ENCODE data around the gene NME9.

Gene NME9

DNA sequence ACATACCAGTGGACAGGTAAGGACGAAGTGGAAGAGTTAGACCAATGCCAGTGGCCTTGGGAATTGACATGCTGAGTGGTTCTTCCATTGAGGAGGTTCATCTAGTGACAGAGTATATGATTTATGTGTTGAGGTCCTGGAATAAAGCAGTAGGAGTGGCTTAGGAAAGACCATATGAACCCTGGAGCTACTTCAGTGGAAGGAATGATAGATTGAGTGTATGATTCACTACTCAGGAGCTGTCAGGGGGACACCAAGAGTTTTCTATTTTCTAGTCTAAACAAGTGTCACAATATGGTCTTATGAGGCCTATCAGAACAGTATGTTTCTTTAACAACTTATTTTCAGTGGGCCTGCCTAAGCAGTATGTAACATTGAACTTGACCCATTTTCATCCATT, 63.9 kb downstream of the NME9 start:
- no peak overlapping the region for H3K4me3 ChIP-seq (ENCODE audit: low read depth, low read length)
- TF ChIP-seq, protein P1, sequence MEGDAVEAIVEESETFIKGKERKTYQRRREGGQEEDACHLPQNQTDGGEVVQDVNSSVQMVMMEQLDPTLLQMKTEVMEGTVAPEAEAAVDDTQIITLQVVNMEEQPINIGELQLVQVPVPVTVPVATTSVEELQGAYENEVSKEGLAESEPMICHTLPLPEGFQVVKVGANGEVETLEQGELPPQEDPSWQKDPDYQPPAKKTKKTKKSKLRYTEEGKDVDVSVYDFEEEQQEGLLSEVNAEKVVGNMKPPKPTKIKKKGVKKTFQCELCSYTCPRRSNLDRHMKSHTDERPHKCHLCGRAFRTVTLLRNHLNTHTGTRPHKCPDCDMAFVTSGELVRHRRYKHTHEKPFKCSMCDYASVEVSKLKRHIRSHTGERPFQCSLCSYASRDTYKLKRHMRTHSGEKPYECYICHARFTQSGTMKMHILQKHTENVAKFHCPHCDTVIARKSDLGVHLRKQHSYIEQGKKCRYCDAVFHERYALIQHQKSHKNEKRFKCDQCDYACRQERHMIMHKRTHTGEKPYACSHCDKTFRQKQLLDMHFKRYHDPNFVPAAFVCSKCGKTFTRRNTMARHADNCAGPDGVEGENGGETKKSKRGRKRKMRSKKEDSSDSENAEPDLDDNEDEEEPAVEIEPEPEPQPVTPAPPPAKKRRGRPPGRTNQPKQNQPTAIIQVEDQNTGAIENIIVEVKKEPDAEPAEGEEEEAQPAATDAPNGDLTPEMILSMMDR (IDR thresholded peaks at IDR 0.05; ENCODE audit: borderline replicate concordance, insufficient read depth, low read depth, low read length), result no peak

DNA sequence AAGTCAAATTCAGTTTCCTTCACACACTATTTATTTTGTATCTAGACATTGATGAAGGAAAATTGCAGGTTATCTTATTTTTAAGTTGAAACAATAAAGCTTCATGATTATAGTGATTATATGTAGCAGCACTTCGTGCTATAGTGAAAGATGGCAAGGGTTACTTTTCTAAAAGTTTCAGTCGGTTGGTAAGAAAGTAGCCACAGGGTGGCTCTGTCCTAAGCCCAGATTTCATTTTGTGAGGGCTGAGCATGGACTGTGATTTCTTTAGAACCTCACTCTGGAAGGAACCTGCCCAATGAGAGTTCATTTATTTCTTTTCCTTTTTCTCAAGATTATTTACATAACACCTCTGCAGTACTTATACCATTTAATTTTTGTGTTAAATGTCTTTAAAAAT, 66.5 kb downstream of the NME9 start:
- TF ChIP-seq, protein P1 (IDR thresholded peaks at IDR 0.05; ENCODE audit: borderline replicate concordance, insufficient read depth, low read depth, low read length), result no peak
- H3K4me3 ChIP-seq (ENCODE audit: low read depth, low read length), result no peak overlapping the region

DNA sequence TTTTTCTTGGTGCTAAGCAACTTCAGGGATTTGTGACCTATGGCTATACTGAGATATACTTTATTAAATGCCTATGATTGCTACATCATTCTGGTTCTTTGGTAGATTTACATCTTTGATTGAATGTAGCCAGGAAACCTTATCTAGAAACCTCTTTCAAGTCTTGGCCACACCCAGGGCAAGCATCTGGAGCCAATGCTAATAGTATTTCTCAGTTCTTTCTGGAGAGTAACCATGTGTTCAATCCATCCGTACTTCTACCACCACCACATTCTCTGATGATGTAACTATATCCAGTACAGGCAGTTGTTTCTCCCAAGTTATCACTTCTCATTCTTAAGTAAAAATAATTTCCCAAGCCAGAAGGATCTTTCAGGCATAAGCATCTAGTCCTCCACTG, 69.0 kb downstream of the NME9 start:
- TF ChIP-seq, protein P1 (IDR thresholded peaks at IDR 0.05; ENCODE audit: borderline replicate concordance, insufficient read depth, low read depth, low read length), result no peak
- no peak overlapping the region for H3K4me3 ChIP-seq (ENCODE audit: low read depth, low read length)

DNA sequence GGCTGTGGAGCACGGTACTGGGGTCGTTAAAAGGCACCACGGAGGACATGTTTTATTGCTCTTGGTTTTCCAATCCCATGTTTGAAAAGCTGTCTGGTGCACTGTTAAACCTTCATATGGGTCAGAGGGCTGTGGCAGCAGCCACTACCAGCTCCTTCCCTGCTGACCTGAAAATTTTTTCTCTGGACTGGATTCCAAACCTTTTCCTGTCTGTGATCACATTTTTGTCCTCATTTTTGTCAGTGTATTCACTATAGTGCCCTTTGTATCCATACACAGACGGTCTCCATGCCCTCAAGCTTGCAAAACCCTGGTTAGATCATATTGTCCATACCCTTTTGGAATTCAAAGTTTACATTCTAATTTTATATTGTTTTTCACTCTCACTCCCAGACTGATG, 70.5 kb downstream of the NME9 start:
- TF ChIP-seq, protein P1 (IDR thresholded peaks at IDR 0.05; ENCODE audit: borderline replicate concordance, insufficient read depth, low read depth, low read length), result no peak
- H3K4me3 ChIP-seq (ENCODE audit: low read depth, low read length), result no peak overlapping the region

DNA sequence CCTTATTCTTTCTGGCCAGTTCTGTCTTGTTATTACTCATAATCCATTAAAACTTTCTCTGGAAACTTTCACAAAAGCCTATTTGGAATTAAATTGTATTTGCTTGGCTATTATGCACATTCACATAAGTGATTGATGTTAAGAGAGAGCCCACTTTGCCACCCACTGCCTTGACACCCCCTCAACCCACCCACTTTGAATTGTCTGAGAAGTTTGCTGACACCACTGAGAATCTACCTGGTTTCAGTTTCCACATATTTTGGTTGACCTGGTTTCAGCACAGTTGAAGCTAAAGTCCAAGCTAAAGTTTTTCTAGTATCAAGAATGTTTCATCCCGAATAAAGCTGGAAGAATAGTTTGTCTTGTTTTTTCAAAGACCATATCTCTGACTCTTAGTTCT, 71.7 kb downstream of the NME9 start:
- TF ChIP-seq, protein P1 (IDR thresholded peaks at IDR 0.05; ENCODE audit: borderline replicate concordance, insufficient read depth, low read depth, low read length), result no peak
- H3K4me3 ChIP-seq (ENCODE audit: low read depth, low read length), result no peak overlapping the region

DNA sequence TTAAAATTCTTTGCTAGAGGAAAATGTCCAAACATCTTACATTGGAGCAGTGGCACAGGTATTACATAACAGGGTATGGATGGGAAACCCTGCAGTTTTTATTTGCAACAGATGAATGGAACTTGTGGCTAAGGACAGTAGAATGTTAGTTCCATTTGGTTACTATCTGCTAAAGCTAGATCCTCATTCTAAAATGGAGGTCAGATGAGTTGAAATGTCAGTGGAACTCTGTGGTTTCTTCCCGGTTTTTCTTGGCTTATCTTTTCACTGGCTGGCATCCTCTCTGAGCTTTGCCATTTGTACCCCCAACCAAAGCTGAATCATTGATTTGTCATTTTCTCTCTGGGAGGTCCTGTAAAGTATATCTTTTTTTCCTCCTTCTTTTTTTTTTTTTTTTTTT, 73.6 kb downstream of the NME9 start:
- H3K4me3 ChIP-seq (ENCODE audit: low read depth, low read length), result no peak overlapping the region
- TF ChIP-seq, protein P1 (IDR thresholded peaks at IDR 0.05; ENCODE audit: borderline replicate concordance, insufficient read depth, low read depth, low read length), result no peak

DNA sequence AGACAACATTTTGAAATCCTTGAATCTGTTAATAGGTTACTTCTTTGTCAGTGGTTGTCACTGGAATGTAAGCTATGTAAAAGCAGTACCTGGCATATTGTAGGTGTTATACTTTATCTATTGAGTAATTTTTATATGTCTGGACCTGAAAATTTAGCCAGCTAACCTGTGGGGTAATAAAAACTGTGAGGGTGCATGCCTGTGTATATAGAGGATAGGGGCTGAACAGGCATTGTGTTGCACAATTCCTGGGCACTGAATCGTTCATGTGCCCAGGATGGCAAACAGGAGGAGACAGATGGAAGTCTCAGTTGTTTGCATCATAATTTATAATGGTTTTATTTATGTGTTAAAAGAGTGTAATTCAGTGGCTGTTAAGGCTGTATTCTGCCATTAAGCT, 75.4 kb downstream of the NME9 start:
- TF ChIP-seq, protein P1 (IDR thresholded peaks at IDR 0.05; ENCODE audit: borderline replicate concordance, insufficient read depth, low read depth, low read length), result no peak
- H3K4me3 ChIP-seq (ENCODE audit: low read depth, low read length), result no peak overlapping the region

Data from GM12875 (cell line).